SK-N-SH treated with all-trans-retinoic acid at 6 μM for 48 hours (cell line): ENCODE results near the gene SYNGR1.

Experiments
- ARNTL ChIP-seq: fragments of 450-650 bp; formaldehyde crosslinking; IDR thresholded peaks from 2 replicates; pipeline ENCODE4 v1.5.0; 2020; ENCODE audit warnings: low read depth, mild to moderate bottlenecking, moderate library complexity, borderline replicate concordance
- BACH2 ChIP-seq: fragments of 250-450 bp; sonication (Bioruptor Pico); IDR thresholded peaks from 2 replicates; pipeline ENCODE4 v1.9.0; 2021; ENCODE audit warnings: mild to moderate bottlenecking, borderline replicate concordance
- CSDC2 ChIP-seq: fragments of 250-450 bp; sonication (Bioruptor Pico); IDR thresholded peaks from 2 replicates; pipeline ENCODE4 v1.5.0; 2020; ENCODE audit warnings: mild to moderate bottlenecking, moderate library complexity
- CSRNP3 ChIP-seq: fragments of 250-450 bp; sonication (Bioruptor Pico); IDR thresholded peaks from 2 replicates; pipeline ENCODE4 v1.5.1; 2021; ENCODE audit warnings: mild to moderate bottlenecking, moderate library complexity
- GLIS3 ChIP-seq: fragments of 250-450 bp; sonication (Bioruptor Pico); IDR thresholded peaks from 2 replicates; pipeline ENCODE4 v1.5.0; 2020; ENCODE audit warnings: mild to moderate bottlenecking, moderate library complexity
- PATZ1 ChIP-seq: fragments of 250-450 bp; sonication (Bioruptor Pico); IDR thresholded peaks from 2 replicates; pipeline ENCODE4 v1.8.0; 2020; ENCODE audit warnings: mild to moderate bottlenecking, moderate library complexity, borderline replicate concordance
- TSHZ2 ChIP-seq: fragments of 250-450 bp; sonication (Bioruptor Pico); IDR thresholded peaks from 2 replicates; pipeline ENCODE4 v1.5.0; 2020; ENCODE audit warnings: mild to moderate bottlenecking, moderate library complexity
- ZC3H10 ChIP-seq: fragments of 250-450 bp; sonication (Bioruptor Pico); IDR thresholded peaks from 2 replicates; pipeline ENCODE4 v1.5.1; 2021; ENCODE audit warnings: mild to moderate bottlenecking, moderate library complexity
- ZFP30 ChIP-seq: fragments of 450-650 bp; formaldehyde crosslinking; IDR thresholded peaks from 2 replicates; pipeline ENCODE4 v1.5.0; 2022; ENCODE audit warnings: mild to moderate bottlenecking, moderate library complexity
- TF ChIP-seq, protein P1 (sequence below): fragments of 250-450 bp; sonication (Bioruptor Pico); IDR thresholded peaks from 2 replicates; pipeline ENCODE4 v1.5.1; 2020; ENCODE audit warnings: low read depth, mild to moderate bottlenecking, moderate library complexity

GRCh38 chr22:39418696-39419095 lies 68.9 kb downstream of the SYNGR1 start:
- TF ChIP-seq BACH2 (CRISPR knock-in tag): no peak
- TF ChIP-seq ARNTL: no peak
- no peak for TF ChIP-seq GLIS3 (CRISPR knock-in tag)
- no peak for TF ChIP-seq CSDC2 (CRISPR knock-in tag)
- TF ChIP-seq ZC3H10 (CRISPR knock-in tag): no peak
- TF ChIP-seq TSHZ2: no peak
- TF ChIP-seq ZFP30 (CRISPR knock-in tag): no peak
- TF ChIP-seq, protein P1, sequence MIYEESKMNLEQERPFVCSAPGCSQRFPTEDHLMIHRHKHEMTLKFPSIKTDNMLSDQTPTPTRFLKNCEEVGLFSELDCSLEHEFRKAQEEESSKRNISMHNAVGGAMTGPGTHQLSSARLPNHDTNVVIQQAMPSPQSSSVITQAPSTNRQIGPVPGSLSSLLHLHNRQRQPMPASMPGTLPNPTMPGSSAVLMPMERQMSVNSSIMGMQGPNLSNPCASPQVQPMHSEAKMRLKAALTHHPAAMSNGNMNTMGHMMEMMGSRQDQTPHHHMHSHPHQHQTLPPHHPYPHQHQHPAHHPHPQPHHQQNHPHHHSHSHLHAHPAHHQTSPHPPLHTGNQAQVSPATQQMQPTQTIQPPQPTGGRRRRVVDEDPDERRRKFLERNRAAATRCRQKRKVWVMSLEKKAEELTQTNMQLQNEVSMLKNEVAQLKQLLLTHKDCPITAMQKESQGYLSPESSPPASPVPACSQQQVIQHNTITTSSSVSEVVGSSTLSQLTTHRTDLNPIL (CRISPR knock-in tag): no peak
- TF ChIP-seq PATZ1 (CRISPR knock-in tag): no peak
- no peak for TF ChIP-seq CSRNP3 (CRISPR knock-in tag)
